Activated T-cell treated with anti-CD3 and anti-CD28 coated beads, Interleukin-2, amount 50 U/mL, for 24 hours (primary cell): Measurements from ENCODE around the gene BUD13.

Experiments used
- DNase-seq: peaks from one replicate; pipeline ENCODE4 v3.0.0-alpha.2; 2020
- H3K27ac Mint-ChIP-seq: 2 replicates; pipeline ENCODE4 v1.8.0; 2020; ENCODE audit warnings: mild to moderate bottlenecking, mixed read lengths
- H3K27me3 Mint-ChIP-seq: 2 replicates; pipeline ENCODE4 v1.8.0; 2020; ENCODE audit warnings: mixed read lengths
- H3K36me3 Mint-ChIP-seq: 2 replicates; pipeline ENCODE4 v1.8.0; 2020; ENCODE audit warnings: low read depth, mixed read lengths
- H3K4me1 Mint-ChIP-seq: 2 replicates; pipeline ENCODE4 v1.8.0; 2020; ENCODE audit warnings: low read depth, mixed read lengths
- H3K4me3 Mint-ChIP-seq: 2 replicates; pipeline ENCODE4 v1.8.0; 2020; ENCODE audit warnings: mild to moderate bottlenecking, moderate library complexity, mixed read lengths
- H3K9me3 Mint-ChIP-seq: 2 replicates; pipeline ENCODE4 v1.8.0; 2020; ENCODE audit warnings: mixed read lengths

Gene BUD13

GRCh38 chr11:116702772-116703385 lies 69.9 kb downstream of the BUD13 start:
- no peak for DNase-seq
- H3K9me3 Mint-ChIP-seq, result no peaks in the 10 kb centered on the region
- H3K4me3 Mint-ChIP-seq, result no peak overlapping the region
- peaks cover 18% of the 10 kb centered on the region for H3K27me3 Mint-ChIP-seq
- H3K36me3 Mint-ChIP-seq, result no peaks in the 10 kb centered on the region
- no peaks in the 10 kb centered on the region for H3K4me1 Mint-ChIP-seq
- H3K27ac Mint-ChIP-seq, result no peak overlapping the region

GRCh38 chr11:116701876-116702275 lies 70.9 kb downstream of the BUD13 start:
- no peak overlapping the region for H3K27ac Mint-ChIP-seq
- H3K36me3 Mint-ChIP-seq, result no peaks in the 10 kb centered on the region
- H3K4me3 Mint-ChIP-seq, result no peak overlapping the region
- H3K27me3 Mint-ChIP-seq, result peaks cover 16% of the 10 kb centered on the region
- H3K9me3 Mint-ChIP-seq, result no peaks in the 10 kb centered on the region
- DNase-seq, result no peak
- no peaks in the 10 kb centered on the region for H3K4me1 Mint-ChIP-seq

GRCh38 chr11:116701297-116701801 lies 71.4 kb downstream of the BUD13 start:
- no peaks in the 10 kb centered on the region for H3K9me3 Mint-ChIP-seq
- no peak for DNase-seq
- H3K4me1 Mint-ChIP-seq, result no peaks in the 10 kb centered on the region
- H3K4me3 Mint-ChIP-seq, result no peak overlapping the region
- H3K27me3 Mint-ChIP-seq, result peaks cover 13% of the 10 kb centered on the region
- no peak overlapping the region for H3K27ac Mint-ChIP-seq
- H3K36me3 Mint-ChIP-seq, result no peaks in the 10 kb centered on the region

- no peaks in the 10 kb centered on the region for H3K9me3 Mint-ChIP-seq
- no peak overlapping the region for H3K4me3 Mint-ChIP-seq
- H3K27me3 Mint-ChIP-seq, result peaks cover 9% of the 10 kb centered on the region
- no peaks in the 10 kb centered on the region for H3K36me3 Mint-ChIP-seq
- no peak overlapping the region for H3K27ac Mint-ChIP-seq
- no peak for DNase-seq
- H3K4me1 Mint-ChIP-seq, result no peaks in the 10 kb centered on the region
Measured at GRCh38 chr11:116700586-116701220, 72.1 kb downstream of the BUD13 start.
